Measurements from ENCODE around the gene PELI2.

DNA sequence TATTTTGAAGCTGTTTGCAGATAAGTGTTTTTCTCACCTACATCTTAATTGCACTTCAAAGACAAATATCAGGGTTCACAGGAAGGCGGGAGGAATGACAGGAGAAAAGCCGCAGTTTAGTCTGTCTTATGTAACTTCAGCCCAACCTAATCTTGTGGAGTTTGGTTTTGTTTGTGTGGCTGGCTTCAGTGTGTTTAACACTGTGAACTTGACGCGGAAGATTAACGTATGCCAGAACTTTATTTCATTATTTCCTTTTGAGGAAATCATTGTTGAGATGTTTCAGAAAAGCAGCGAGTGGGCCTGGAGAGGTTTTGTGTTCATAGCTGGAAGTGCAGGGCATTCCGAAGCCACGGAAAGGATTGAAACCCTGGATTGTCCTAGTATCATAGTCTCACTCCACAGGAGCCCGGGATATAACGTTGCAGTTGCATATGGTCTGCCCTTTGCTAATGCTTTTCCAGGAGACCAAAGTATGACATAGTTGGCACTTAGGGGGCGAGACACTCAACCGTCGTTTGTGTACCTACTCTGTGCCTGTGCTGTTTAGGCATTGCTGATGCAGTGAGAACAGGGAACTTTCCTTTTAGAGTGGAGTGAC is 2.0 kb downstream of the PELI2 start:
- TF ChIP-seq CTCF (IDR thresholded peaks at IDR 0.05) (peak in 4 of 7 experiments; percentile 16 to 43 (median 30)), POLR2A (IDR thresholded peaks at IDR 0.05) (peak; percentile 15 to 78 (median 66))
